ENCODE results near the gene ECPAS.

GRCh38 chr9:111372297-111372696 lies 111.9 kb downstream of the ECPAS start:
- TF ChIP-seq POLR2AphosphoS5 (IDR thresholded peaks at IDR 0.05; ENCODE audit: low read depth, low read length), result no peak
- no peak for TF ChIP-seq CTCF (IDR thresholded peaks at IDR 0.05 in 2 of 3, conservative IDR thresholded peaks at IDR 0.05 in 1 of 3; ENCODE audit: borderline replicate concordance in 1 of 3, insufficient read depth in 1 of 3, low read depth in 2 of 3, low read length in 2 of 3)
- no peak for TF ChIP-seq EZH2 (IDR thresholded peaks at IDR 0.05)
- no peak for TF ChIP-seq FOSL1 (IDR thresholded peaks at IDR 0.05; ENCODE audit: low read depth)
- no peak for TF ChIP-seq POLR2A (IDR thresholded peaks at IDR 0.05; ENCODE audit: borderline replicate concordance, extremely low read depth, insufficient read depth, insufficient read length)
- TF ChIP-seq REST (IDR thresholded peaks at IDR 0.05; ENCODE audit: low read depth), result no peak
- no peak for TF ChIP-seq EZH2phosphoT487 (IDR thresholded peaks at IDR 0.05; ENCODE audit: borderline replicate concordance)

All from HCT116 (cell line).